HepG2 (cell line): ENCODE results near the gene SMTNL1. TPM values are rescaled to one million over a fixed set of nuclear protein-coding genes. Genes with fewer than 3 reads are reported as not detected.

Source experiments
- AHDC1 ChIP-seq: sonication (generic); formaldehyde crosslinking; IDR thresholded peaks from 2 replicates; pipeline ENCODE4 v1.5.1; 2020; ENCODE audit warnings: mild to moderate bottlenecking, missing genetic modification reagents, borderline replicate concordance
- DR1 ChIP-seq: sonication (generic); formaldehyde crosslinking; IDR thresholded peaks from 2 replicates; pipeline ENCODE4 v1.8.0; 2021; ENCODE audit warnings: mild to moderate bottlenecking, missing genetic modification reagents, inconsistent platforms
- ERF ChIP-seq: IDR thresholded peaks from 2 replicates; pipeline ENCODE4 v1.6.1; 2018; ENCODE audit warnings: missing biosample characterization, missing genetic modification reagents
- GATA4 ChIP-seq: sonication (generic); IDR thresholded peaks from 2 replicates; pipeline ENCODE4 v1.6.1; 2016; ENCODE audit warnings: antibody characterized with exemption, low read depth, borderline replicate concordance
- GATAD2A ChIP-seq: IDR thresholded peaks from 2 replicates; pipeline ENCODE4 v1.6.1; 2016
- HNF4G ChIP-seq, 2 experiments: sonication (generic) in 1 of 2; formaldehyde crosslinking in 1 of 2; IDR thresholded peaks; 2 replicates each; pipeline versions ENCODE4 v1.4.0 to v1.6.1; 2011 to 2020; ENCODE audit warnings: borderline replicate concordance in 2 of 2, low read depth in 2 of 2, mild to moderate bottlenecking in 2 of 2, low read length in 1 of 2, missing genetic modification reagents in 1 of 2, moderate library complexity in 1 of 2
- HNRNPUL1 ChIP-seq: fragments of 200-400 bp; formaldehyde crosslinking; IDR thresholded peaks from 2 replicates; pipeline ENCODE4 v1.6.1; 2017; ENCODE audit warnings: low read depth, mild to moderate bottlenecking, low read length, moderate library complexity
- KDM2A ChIP-seq: sonication (generic); formaldehyde crosslinking; IDR thresholded peaks from 2 replicates; pipeline ENCODE4 v1.4.0; 2020; ENCODE audit warnings: low read depth, missing genetic modification reagents, borderline replicate concordance
- KLF11 ChIP-seq: IDR thresholded peaks from 2 replicates; pipeline ENCODE4 v1.6.1; 2016; ENCODE audit warnings: missing compliant biosample characterization
- KLF12 ChIP-seq: sonication (generic); formaldehyde crosslinking; IDR thresholded peaks from 2 replicates; pipeline ENCODE4 v1.4.0; 2020; ENCODE audit warnings: missing genetic modification reagents, borderline replicate concordance
- MEIS1 ChIP-seq: sonication (generic); formaldehyde crosslinking; IDR thresholded peaks from 2 replicates; pipeline ENCODE4 v1.9.0; 2021; ENCODE audit warnings: mild to moderate bottlenecking, missing genetic modification reagents, moderate library complexity, borderline replicate concordance
- MTF1 ChIP-seq: sonication (generic); formaldehyde crosslinking; IDR thresholded peaks from 2 replicates; pipeline ENCODE4 v1.5.0; 2020; ENCODE audit warnings: missing genetic modification reagents
- SMAD3 ChIP-seq: sonication (generic); formaldehyde crosslinking; IDR thresholded peaks from 2 replicates; pipeline ENCODE4 v1.4.0; 2020; ENCODE audit warnings: missing genetic modification reagents
- SRF ChIP-seq: IDR thresholded peaks from 2 replicates; pipeline ENCODE4 v1.6.1; 2011; ENCODE audit warnings: mild to moderate bottlenecking, low read depth, low read length, moderate library complexity
- ZBTB21 ChIP-seq: sonication (generic); formaldehyde crosslinking; IDR thresholded peaks from 2 replicates; pipeline ENCODE4 v1.4.0; 2020; ENCODE audit warnings: missing genetic modification reagents
- ZFP41 ChIP-seq: sonication (generic); formaldehyde crosslinking; IDR thresholded peaks from 2 replicates; pipeline ENCODE4 v1.4.0; 2020; ENCODE audit warnings: mild to moderate bottlenecking, missing genetic modification reagents, borderline replicate concordance
- ZNF276 ChIP-seq: sonication (generic); formaldehyde crosslinking; IDR thresholded peaks from 2 replicates; pipeline ENCODE4 v1.4.0; 2020; ENCODE audit warnings: mild to moderate bottlenecking, low read depth, missing genetic modification reagents
- ZNF484 ChIP-seq: sonication (generic); formaldehyde crosslinking; IDR thresholded peaks from 2 replicates; pipeline ENCODE4 v1.5.1; 2020; ENCODE audit warnings: mild to moderate bottlenecking, low read depth, missing genetic modification reagents, borderline replicate concordance
- ZNF605 ChIP-seq: sonication (generic); formaldehyde crosslinking; IDR thresholded peaks from 2 replicates; pipeline ENCODE4 v1.8.0; 2022; ENCODE audit warnings: mild to moderate bottlenecking, missing genetic modification reagents
- ZNF652 ChIP-seq: IDR thresholded peaks from 2 replicates; pipeline ENCODE4 v1.6.1; 2016; ENCODE audit warnings: low read depth, borderline replicate concordance
- ZNF773 ChIP-seq: sonication (generic); formaldehyde crosslinking; IDR thresholded peaks from 2 replicates; pipeline ENCODE4 v1.4.0; 2020; ENCODE audit warnings: missing genetic modification reagents, borderline replicate concordance
- polyA plus RNA-seq, 8 experiments: library from polyadenylated mRNA; depleted of rRNA in 3 of 8; stranded (reverse) in 7 of 8; unstranded in 1 of 8; fragments of >200 nt; fragmentation: Illumina TruSeq in 4 of 8; extraction: Trizol in 4 of 8; gene quantifications; 2 replicates each; pipeline versions ENCODE4 v1.2.1 to v1.2.3, GENCODE V29; 2011 to 2016; ENCODE audit warnings: low read depth in 4 of 8, missing spikeins in 1 of 8, mixed read lengths in 1 of 8; ENCODE audit not compliant: insufficient read depth in 1 of 8
- total RNA-seq, 5 experiments: library from RNA; depleted of rRNA; stranded (reverse); fragments of >200 nt; fragmentation: Illumina TruSeq; extraction: Trizol; gene quantifications; 2 replicates each; pipeline ENCODE4 v1.2.3, GENCODE V29; 2016; ENCODE audit warnings: low read depth in 1 of 5

SMTNL1 gene
- total and polyA plus RNA-seq, 2 of the 13 experiments (the other 11 are each of a cell fraction or from before 2014, with no cell fraction given) = 0.04 TPM; not detected in 1

- no peak for TF ChIP-seq SRF
- no peak for TF ChIP-seq KLF11
- TF ChIP-seq HNRNPUL1 = no peak
- no peak; the same call in 1 of the 2 replicates for TF ChIP-seq ZNF652 (CRISPR knock-in tag)
- TF ChIP-seq ERF (CRISPR knock-in tag) = peak; percentile 55; the same call in 1 of the 2 replicates
- TF ChIP-seq GATAD2A (CRISPR knock-in tag) = peak; percentile 89
- no peak for TF ChIP-seq GATA4
- peak; percentile 55; the same call in 1 of the 2 replicates for TF ChIP-seq SMAD3 (CRISPR knock-in tag)
- peak; percentile 74; the same call in 1 of the 2 replicates for TF ChIP-seq KDM2A (CRISPR knock-in tag)
- TF ChIP-seq ZNF484 (CRISPR knock-in tag) = no peak
- TF ChIP-seq HNF4G (IDR thresholded peaks at IDR 0.05; ENCODE audit: borderline replicate concordance, low read depth, low read length) = peak; percentile 71
- 0 out of 2 replicates have a peak, but pooled peaks have one; percentile 42 for TF ChIP-seq HNF4G (CRISPR knock-in tag; IDR thresholded peaks at IDR 0.05; ENCODE audit: borderline replicate concordance, low read depth)
- no peak for TF ChIP-seq ZBTB21
- TF ChIP-seq MEIS1 (CRISPR knock-in tag) = no peak
- TF ChIP-seq ZFP41 (CRISPR knock-in tag) = no peak
- TF ChIP-seq AHDC1 (CRISPR knock-in tag) = no peak
- no peak for TF ChIP-seq ZNF773 (CRISPR knock-in tag)
- no peak for TF ChIP-seq KLF12 (CRISPR knock-in tag)
- TF ChIP-seq ZNF276 = no peak
- TF ChIP-seq MTF1 = no peak
- TF ChIP-seq DR1 (CRISPR knock-in tag) = no peak
- no peak for TF ChIP-seq ZNF605 (CRISPR knock-in tag)
Measured at GRCh38 chr11:57493507-57494503, 43.6 kb upstream of the SMTNL1 start (continued).
